Stomach (tissue), 4 donors: Measurements from ENCODE around the gene STK11.

Source experiments
- CTCF ChIP-seq, 7 experiments: fragments of 450-650 bp in 4 of 7; fragments of 200-600 bp in 3 of 7; sonication (generic) in 3 of 7; IDR thresholded peaks; one replicate each; pipeline ENCODE4 v1.5.1; 2016 to 2019; ENCODE audit warnings: antibody characterized with exemption in 7 of 7, control low read depth in 2 of 7, mild to moderate bottlenecking in 1 of 7
- EP300 ChIP-seq: sonication (generic); formaldehyde crosslinking; IDR thresholded peaks from one replicate; pipeline ENCODE4 v1.6.1; 2017; ENCODE audit warnings: antibody characterized with exemption
- POLR2A ChIP-seq, 4 donors: fragments of 450-650 bp; IDR thresholded peaks; one replicate each; pipeline ENCODE4 v1.6.1; 2016; ENCODE audit warnings: antibody characterized with exemption in 4 of 4, control low read depth in 2 of 4, mild to moderate bottlenecking in 1 of 4, moderate library complexity in 1 of 4
- POLR2AphosphoS5 ChIP-seq, 3 donors: sonication (generic); formaldehyde crosslinking; IDR thresholded peaks; one replicate each; pipeline ENCODE4 v1.6.1; 2016; ENCODE audit warnings: antibody characterized with exemption in 3 of 3

- TF ChIP-seq CTCF (IDR thresholded peaks at IDR 0.05) (no peak), POLR2AphosphoS5 (IDR thresholded peaks at IDR 0.05) (no peak), POLR2A (IDR thresholded peaks at IDR 0.05) (no peak), EP300 (no peak)
Observed at GRCh38 chr19:1226227-1226518, 20.6 kb downstream of the STK11 start.
